ENCODE results near the gene UBE2M.
"Not testable (repeated sequence)": the region's sequence is repeated elsewhere in the genome, so short reads cannot be mapped to it uniquely, and the experiment has no call there.

UBE2M gene

DNA sequence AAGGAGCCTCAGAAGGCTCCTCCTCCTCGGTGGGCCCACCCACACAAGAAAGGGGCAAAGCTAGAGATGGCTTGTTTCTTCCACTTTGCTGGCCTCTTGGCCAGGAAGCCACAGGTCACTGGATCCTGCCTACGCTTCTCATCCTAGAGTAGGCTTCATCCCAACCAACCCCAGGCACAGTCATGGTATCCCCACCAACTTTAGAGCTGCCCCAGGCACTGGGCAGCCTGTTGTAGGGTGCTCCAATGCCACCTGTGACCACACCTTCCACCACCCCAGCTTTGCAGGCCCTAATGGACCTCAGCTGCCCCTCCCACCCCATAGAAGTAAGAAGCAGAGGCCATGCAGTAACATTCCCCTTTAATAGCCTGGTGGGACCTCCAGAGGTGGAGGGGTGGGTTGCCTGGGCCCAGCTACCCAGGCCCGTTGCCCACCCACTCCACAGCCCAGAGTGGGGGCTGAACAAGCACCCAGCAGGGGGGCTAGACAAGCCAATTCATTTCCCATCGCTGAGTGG is 3.0 kb downstream of the UBE2M start:
- DNase-seq: no peak

DNA sequence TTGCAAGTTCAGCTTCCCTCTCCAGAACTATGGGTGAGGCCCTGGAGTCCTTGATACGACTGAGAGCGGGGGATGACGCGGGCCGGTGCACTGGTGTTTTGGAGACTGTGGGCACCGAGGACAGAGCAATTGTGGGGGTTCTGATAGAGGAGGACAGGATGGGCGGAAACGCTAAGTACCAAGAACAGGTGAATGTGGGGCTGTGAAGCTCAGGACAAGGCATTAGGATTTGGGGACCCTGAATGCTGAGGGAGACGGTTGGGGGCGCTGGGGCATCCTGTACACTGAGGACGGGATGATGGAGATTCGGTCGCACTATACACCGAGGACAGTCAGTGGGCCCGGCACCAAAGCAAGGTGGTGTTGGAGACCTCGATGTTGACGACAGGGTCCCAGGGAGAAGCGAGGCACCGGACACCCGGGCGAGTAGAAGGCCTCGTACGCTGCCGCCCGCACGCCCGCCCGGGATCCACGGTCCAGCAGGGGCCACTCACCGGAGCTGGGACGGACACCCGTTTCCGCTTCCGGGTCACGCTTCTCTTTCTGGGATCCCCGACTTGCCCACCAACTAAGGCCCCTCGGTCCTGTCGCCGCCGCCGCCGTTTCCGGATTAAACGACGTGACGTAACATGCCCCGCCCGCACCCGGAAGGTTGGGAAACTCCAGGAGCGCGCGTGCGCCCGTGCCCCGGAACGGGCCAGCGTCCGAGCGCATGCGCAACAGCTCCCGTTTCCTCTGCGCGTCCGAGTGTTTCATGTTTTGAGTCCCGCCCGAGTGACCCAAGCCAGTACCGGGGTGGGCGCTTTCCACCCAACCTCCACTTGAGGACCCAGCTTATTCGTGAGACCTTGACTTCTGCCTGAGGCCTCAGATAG is 3.7 kb downstream of the UBE2M start, which contains the start of gene CHMP2A:
CHMP2A (minus strand) TSS at position 612 of the 875 bp plus-strand sequence. CDS start 893 bp downstream, outside the sequence.
- DNase-seq: no peak

DNA sequence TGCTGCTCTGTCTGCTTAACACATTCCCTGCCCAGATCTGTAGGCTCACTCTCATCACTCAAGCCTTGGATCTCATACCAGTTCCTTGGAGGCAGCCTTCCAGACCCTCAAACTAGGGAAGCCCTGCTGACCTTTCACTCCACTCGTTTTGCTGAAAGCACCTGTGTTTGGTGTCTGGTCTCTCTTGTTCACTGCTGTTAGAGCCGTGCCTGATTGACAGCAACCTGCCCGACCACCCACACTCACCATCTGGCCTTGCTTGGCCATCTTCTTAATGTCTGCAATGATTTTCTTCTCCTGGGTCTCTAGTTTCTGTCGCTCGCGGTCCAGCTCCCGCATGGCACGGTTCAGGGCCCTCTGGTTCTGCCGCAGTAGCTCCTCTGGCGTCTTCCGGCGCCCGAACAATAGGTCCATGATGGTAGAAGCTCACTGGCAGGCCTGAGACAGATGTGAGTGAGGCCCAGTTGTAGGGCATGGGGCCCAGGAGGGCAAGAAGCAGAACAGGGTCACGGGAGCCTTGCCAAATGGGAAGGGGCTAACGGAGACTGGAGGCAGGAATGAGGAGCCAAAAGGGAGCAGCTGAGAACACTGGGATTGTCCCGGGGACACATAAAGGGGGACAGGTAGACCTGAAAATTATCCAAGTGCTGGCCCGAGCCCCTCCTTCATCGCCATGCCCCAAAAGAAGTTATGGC is 4.5 kb downstream of the UBE2M start:
- DNase-seq: no peak

DNA sequence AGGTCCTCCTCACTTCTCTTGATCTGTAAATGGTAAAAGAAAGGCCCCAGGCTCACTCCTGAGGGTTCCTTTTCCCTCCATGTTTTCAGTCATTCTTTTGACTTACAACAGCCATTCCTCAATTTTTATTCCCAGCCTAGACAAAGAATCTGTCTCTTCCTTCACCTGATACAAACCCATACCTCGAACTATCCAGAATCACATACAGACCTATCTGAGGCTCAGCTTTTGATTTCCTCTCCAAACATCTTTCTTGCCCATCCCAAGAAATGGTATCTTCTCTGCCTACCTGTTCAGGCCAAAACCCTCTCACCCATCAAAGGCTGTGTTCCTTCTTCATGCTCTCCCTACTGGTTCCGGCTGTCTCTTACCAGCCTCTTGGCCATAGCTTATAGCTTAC is 5.8 kb downstream of the UBE2M start:
- no peak for DNase-seq

DNA sequence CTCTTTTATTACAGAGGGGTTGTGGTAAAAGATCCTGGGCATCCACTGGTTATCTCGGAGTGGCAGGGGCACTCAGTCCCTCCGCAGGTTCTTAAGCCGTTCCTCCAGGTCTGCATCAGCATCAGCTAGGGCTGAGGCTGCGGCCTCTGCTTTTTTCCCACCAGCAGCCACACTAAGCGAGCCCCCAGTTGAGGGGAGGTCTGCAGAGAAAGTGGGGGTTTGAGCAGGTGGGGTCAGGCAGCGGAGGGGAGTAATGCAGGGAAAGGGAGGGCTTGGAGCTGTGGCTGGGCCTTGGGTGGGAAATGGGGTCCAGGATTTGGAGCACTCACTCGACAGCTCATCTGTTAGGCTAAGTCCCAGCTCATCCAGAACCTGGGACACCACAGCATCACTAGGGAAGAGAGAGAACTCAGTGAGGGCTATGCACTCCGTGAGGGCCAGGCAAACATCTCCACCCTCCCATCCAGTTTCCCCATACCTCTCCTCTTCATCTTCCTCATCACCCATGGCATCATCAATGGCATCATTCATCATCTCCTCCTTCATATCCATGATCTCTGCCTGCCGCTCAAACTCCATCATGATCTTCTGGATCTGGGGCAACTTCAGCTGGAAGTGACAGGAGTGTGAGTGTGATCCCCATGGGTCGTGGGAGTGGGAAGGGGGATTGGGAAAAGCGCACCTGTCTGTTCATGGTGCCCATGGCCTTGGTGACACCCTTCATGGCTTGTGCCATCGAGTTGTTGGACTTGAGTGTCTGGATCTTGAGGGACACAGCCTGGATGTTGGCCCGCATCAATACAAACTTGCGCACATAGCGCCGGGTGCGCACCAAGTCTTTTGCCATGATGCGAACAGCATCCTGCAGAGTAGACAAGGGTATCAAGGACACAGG is 6.6 kb downstream of the UBE2M start:
- no peak for DNase-seq

DNA sequence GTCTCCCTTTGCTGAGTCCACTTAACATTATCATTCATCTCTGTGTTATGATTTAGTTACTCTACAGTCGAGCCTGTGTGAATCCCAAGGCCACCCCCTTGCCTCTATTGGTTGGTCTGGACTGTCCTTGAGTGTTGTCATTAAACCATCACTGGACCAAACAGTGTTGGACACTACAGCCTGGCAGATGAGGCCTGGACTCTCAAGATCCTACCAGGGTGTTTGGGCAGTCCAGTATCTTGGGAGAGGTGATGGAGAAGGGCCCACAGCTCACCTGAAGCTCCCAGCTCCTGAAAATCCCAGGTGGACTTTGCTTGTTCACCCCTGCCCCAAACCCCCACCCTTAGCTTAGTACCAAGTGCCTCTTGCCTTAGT is 7.3 kb downstream of the UBE2M start:
- no peak for DNase-seq

DNA sequence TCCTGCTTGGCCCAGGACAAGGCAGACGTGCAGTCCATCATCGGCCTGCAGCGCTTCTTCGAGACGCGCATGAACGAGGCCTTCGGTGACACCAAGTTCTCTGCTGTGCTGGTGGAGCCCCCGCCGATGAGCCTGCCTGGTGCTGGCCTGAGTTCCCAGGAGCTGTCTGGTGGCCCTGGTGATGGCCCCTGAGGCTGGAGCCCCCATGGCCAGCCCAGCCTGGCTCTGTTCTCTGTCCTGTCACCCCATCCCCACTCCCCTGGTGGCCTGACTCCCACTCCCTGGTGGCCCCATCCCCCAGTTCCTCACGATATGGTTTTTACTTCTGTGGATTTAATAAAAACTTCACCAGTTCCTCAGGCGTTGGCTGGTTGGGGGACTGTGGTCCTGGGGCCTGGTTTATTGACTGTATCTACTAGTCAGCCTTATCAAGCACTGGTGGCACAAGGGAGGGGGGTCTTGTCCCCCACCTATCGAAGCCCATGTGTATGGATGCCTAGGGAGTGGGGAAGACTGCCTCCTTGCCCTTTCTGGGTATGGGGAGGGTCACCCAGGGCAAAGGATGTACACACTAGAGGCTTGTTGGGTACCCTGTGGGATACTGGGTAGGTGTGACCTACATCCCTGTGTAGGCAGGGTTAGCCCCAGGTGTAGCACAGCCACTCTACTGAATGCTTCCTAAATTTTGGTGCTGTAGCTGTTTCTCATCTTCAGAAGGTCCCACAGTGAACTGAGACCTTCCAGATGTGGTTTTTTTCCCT is 7.9 kb downstream of the UBE2M start:
- no peak for DNase-seq

DNA sequence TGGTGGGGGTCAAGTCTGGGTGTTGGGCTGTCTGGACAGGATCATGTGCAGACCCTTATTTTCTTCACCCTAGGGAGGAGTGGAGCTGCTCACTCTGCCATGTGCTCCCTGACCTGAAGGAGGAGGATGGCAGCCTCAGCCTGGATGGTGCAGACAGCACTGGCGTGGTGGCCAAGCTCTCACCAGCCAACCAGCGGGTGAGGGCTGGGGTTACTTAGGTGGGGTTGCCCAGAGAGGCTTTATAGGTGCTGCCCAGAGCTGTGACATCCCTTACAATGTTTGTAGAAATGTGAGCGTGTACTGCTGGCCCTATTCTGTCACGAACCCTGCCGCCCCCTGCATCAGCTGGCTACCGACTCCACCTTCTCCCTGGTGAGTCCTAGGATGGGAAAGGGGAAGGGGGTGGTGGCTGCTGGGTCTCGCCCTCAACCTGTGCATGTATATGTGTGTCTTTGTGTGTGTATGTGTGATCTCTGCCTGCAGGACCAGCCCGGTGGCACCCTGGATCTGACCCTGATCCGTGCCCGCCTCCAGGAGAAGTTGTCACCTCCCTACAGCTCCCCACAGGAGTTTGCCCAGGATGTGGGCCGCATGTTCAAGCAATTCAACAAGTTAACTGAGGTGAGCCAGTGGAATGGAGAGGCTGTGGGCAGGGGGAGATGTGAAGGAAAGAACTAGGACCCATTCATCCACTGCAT is 8.6 kb downstream of the UBE2M start:
- DNase-seq: no peak

DNA sequence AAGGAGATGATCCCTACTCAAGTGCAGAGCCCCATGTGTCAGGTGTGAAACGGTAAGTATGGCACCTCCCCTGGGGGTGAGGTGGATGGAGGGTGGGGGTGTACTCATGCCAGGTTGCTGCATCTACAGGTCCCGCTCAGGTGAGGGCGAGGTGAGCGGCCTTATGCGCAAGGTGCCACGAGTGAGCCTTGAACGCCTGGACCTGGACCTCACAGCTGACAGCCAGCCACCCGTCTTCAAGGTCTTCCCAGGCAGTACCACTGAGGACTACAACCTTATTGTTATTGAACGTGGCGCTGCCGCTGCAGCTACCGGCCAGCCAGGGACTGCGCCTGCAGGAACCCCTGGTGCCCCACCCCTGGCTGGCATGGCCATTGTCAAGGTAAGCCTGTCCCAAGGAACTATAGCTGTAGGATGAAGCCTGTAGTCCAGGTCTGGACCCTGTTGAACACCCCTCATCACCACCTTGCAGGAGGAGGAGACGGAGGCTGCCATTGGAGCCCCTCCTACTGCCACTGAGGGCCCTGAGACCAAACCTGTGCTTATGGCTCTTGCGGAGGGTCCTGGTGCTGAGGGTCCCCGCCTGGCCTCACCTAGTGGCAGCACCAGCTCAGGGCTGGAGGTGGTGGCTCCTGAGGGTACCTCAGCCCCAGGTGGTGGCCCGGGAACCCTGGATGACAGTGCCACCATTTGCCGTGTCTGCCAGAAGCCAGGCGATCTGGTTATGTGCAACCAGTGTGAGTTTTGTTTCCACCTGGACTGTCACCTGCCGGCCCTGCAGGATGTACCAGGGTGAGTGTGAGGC is 9.3 kb downstream of the UBE2M start:
- DNase-seq: no peak

DNA sequence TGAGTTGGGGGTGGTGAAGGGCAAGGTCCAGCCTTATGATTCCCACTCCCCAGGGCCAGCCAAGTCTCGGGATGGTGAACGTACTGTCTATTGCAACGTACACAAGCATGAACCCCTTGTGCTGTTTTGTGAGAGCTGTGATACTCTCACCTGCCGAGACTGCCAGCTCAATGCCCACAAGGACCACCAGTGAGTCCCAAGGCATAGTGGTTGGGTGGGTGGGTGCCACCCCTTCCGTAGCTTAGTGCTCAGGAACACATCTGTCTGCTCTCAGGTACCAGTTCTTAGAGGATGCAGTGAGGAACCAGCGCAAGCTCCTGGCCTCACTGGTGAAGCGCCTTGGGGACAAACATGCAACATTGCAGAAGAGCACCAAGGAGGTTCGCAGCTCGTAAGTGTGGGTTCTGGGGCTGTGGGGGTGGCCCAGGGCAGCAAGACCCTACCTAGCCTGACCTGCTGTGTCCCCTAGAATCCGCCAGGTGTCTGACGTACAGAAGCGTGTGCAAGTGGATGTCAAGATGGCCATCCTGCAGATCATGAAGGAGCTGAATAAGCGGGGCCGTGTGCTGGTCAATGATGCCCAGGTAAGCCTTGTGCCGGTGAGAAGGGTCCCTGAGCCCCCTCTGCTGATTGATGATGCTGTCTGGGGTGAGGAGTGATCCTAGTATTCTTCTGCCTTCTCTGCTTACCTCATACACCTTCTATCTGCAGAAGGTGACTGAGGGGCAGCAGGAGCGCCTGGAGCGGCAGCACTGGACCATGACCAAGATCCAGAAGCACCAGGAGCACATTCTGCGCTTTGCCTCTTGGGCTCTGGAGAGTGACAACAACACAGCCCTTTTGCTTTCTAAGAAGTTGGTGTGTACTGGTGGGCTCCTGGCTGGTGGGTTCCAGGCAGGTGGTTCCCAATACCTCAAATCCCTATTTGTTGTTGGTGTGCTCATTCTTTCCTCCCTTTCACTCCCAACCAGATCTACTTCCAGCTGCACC is 10.8 kb downstream of the UBE2M start:
- DNase-seq: no peak

DNA sequence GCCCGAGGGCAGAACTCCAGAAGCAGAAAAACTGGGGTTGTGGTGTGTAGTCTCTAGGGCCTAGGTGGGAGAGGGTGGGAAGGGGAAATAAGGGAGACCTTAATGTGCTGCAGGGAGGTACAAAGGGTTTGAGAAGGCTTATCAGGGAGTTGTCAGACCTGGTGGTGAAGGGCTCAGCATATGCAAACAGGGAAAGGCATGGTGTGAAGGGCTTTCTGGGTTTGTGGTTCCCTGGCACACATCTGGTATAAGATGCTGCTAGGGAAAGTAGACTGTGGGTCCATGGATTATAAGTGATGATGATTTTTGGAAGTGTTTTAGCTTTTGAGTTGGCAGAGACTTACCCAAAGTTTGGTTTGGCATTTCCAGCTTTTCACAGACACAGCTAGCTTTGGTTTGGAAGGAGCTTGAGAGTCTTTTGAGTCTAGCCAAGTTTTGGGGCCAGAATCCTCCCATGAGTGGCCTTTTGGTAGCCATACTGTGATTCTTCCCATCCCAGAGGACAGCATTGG is 12.3 kb downstream of the UBE2M start:
- DNase-seq: no peak

DNA sequence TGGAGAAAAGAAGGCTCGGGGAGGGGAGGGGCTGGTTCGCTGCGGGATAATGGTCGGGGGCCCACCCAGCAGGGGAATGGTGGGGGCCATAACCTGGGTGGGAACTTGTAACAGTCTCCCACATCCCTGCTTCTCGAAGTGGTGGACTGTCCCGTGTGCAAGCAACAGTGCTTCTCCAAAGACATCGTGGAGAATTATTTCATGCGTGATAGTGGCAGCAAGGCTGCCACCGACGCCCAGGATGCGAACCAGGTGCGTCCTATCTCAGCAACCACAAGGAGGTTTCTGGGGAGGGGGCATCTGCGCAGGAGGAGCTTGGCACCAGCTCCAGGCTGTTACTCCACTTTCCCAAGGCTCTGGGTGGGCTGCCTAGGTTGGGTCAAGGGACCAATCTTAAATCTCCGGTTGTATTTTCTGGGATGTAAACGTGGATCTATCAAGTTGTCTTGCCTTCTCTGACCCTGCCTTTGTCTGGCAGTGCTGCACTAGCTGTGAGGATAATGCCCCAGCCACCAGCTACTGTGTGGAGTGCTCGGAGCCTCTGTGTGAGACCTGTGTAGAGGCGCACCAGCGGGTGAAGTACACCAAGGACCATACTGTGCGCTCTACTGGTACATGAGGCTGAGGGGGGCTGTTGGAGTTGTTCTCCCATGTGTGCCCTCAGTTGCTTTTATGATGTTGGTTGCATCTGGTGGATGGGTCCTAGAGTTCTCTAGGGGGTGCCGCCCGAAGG is 13.0 kb downstream of the UBE2M start:
- no peak for DNase-seq

DNA sequence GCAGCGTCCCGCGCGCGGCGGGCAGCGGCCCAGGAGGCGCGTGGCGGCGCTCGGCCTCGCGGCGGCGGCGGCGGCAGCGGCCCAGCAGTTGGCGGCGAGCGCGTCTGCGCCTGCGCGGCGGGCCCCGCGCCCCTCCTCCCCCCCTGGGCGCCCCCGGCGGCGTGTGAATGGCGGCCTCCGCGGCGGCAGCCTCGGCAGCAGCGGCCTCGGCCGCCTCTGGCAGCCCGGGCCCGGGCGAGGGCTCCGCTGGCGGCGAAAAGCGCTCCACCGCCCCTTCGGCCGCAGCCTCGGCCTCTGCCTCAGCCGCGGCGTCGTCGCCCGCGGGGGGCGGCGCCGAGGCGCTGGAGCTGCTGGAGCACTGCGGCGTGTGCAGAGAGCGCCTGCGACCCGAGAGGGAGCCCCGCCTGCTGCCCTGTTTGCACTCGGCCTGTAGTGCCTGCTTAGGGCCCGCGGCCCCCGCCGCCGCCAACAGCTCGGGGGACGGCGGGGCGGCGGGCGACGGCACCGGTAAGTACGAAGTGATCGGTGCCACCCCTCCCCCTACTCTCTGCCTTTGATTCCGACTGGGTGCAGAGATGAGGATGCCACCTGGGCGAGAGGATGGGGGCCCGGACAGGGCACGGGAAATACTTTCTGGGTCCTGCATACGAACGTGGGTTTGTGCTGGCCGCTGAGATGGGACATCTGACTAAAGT is 13.7 kb downstream of the UBE2M start:
- no peak for DNase-seq

DNA sequence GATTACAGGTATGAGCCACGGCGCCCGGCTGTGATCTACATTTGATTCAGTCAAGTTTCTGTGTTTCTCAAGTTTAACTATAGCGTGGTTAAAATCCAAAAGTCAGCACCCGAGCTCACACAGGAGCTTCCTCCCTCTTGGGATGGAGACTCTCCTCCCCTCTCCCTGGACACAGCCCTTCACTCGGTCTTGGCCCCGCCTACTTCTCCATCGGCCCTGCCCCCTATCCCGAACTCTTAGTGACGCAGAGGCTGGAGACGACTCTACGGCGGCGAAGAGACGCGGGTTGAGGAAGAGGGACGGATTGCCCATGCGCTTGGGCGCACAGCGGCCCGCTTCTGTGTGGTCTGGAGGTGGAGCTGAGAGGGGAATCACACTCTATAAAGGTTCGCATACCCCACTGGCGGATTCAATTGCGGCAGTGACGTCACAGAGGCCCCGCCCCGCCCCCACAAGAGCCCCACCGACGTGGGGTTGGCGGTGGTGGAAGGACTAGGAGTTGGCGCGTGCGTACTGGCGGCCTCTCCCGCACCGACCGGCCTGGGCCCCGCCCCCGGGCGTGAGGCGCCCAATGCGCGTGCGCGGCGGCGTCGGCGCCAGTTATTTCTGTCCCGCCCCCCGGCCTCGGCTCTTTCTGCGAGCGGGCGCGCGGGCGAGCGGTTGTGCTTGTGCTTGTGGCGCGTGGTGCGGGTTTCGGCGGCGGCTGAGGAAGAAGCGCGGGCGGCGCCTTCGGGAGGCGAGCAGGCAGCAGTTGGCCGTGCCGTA is 14.4 kb downstream of the UBE2M start, which contains the start of gene TRIM28:
TRIM28 (plus strand) TSS at position 239 of the 765 bp plus-strand sequence. CDS start 694 bp downstream, outside the sequence.
- DNase-seq: no peak

DNA sequence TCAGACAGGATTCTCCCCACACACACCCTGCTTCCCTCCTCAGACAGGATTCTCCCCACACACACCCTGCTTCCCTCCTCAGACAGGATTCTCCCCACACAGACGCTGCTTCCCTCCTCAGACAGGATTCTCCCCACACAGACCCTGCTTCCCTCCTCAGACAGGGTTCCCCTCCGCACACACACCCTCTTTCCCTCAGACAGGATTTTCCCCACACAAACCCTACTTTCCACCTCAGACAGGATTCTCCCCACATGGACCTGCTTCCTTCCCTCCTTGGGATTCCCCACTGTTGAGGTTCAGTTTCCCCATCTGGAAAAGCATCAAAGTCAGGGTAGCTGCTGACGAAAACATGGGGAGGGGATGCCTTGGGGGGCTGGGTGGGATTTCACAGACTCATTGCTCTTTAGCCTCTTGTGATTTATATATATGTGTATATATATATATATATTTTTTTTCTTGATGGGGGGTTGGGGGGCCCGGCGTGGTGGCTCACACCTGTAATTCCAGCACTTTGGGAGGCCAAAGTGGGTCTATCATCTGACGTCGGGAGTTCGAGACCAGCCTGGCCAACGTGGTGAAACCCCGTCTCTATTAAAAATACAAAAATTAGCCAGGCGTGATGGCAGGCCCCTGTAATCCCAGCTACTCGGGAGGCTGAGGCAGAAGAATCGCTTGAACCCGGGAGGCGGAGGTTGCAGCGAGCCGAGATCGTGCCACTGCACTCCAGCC is 15.6 kb downstream of the UBE2M start:
- not testable (repeated sequence) for DNase-seq

DNA sequence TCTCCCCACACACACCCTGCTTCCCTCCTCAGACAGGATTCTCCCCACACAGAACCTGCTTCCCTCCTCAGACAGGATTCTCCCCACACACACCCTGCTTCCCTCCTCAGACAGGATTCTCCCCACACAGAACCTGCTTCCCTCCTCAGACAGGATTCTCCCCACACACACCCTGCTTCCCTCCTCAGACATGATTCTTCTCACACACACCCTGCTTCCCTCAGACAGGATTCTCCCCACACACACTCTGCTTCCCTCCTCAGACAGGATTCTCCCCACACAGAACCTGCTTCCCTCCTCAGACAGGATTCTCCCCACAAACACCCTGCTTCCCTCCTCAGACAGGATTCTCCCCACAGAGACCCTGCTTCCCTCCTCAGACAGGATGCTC is 19.2 kb downstream of the UBE2M start:
- not testable (repeated sequence) for DNase-seq
